Panc1 (cell line): Measurements from ENCODE around the gene TSPAN3. TPM values are rescaled to one million over a fixed set of nuclear protein-coding genes. Genes with fewer than 3 reads are reported as not detected.

Source experiments
- ATAC-seq: fragments of 200-7000 bp; cut with Tn5 transposase; 2 replicates; pipeline ENCODE4 v1.9.1; 2020; ENCODE audit warnings: mild to moderate bottlenecking, moderate library complexity
- BruUV-seq: library from RNA; stranded (reverse); fragments of 400-500 nt; replicated peaks from 2 replicates; lab custom pipeline; 2021; lab: Mats Ljungman, UMichigan
- CTCF ChIA-PET: fragments of 300-600 bp; sonication (Branson Sonifier 250); formaldehyde crosslinking; loops from one replicate; lab custom pipeline; 2022; ENCODE audit warnings: antibody characterized with exemption; lab: Charles Lee
- POLR2A ChIA-PET: fragments of 300-600 bp; sonication (Branson Sonifier 250); formaldehyde crosslinking; loops from one replicate; lab custom pipeline; 2022; ENCODE audit warnings: antibody characterized with exemption; lab: Charles Lee
- DNase-seq: peaks from one replicate; pipeline ENCODE4 v3.0.0-alpha.2; 2010; ENCODE audit warnings: low read depth, low spot score
- H3K27ac ChIP-seq: 2 replicates; pipeline ENCODE4 v1.5.1; 2011; ENCODE audit warnings: mild to moderate bottlenecking, low read length, inconsistent platforms
- H3K27me3 ChIP-seq: fragments of 200-500 bp; sonication (Bioruptor generic); 2 replicates; pipeline ENCODE4 v1.6.0; 2014; ENCODE audit warnings: low read length, inconsistent platforms; ENCODE audit not compliant: control insufficient read depth, insufficient read depth
- H3K36me3 ChIP-seq: fragments of 200-500 bp; sonication (Bioruptor generic); 2 replicates; pipeline ENCODE4 v1.5.1; 2014; ENCODE audit warnings: inconsistent platforms, mild to moderate bottlenecking, low read length, moderate library complexity; ENCODE audit not compliant: control insufficient read depth, insufficient read depth
- H3K4me1 ChIP-seq: 2 replicates; pipeline ENCODE4 v1.5.1; 2011; ENCODE audit warnings: inconsistent platforms, mild to moderate bottlenecking, low read length, moderate library complexity; ENCODE audit not compliant: control insufficient read depth, insufficient read depth
- H3K4me3 ChIP-seq, 2 experiments: 2 replicates each; pipeline ENCODE4 v1.5.1; 2011 to 2012; ENCODE audit warnings: low read depth in 2 of 2, low read length in 2 of 2, mild to moderate bottlenecking in 2 of 2, inconsistent platforms in 1 of 2, moderate library complexity in 1 of 2
- H3K9me3 ChIP-seq: fragments of 200-500 bp; sonication (Bioruptor generic); 2 replicates; pipeline ENCODE4 v1.5.1; 2014; ENCODE audit warnings: low read depth, mild to moderate bottlenecking, inconsistent platforms, low read length, moderate library complexity; ENCODE audit not compliant: control insufficient read depth, insufficient read depth
- POLR2AphosphoS5 ChIP-seq: IDR thresholded peaks from 2 replicates; pipeline ENCODE4 v1.6.1; 2012; ENCODE audit warnings: mild to moderate bottlenecking, low read depth, low read length, moderate library complexity
- SIN3A ChIP-seq: IDR thresholded peaks from 2 replicates; pipeline ENCODE4 v1.6.1; 2012; ENCODE audit warnings: low read depth, mild to moderate bottlenecking, low read length, moderate library complexity, borderline replicate concordance; ENCODE audit not compliant: insufficient read depth
- TCF7L2 ChIP-seq: IDR thresholded peaks from 2 replicates; pipeline ENCODE4 v1.6.1; 2011; ENCODE audit warnings: mild to moderate bottlenecking, low read depth, low read length, inconsistent platforms
- in situ Hi-C: cut with HindIII; loops from 2 replicates; pipeline ENCODE4 v1.10.0; 2016; ENCODE audit warnings: low sequenced_read_pairs, low pct_unique_long_range_greater_than_20kb
- intact Hi-C: fragments of 100-400 bp; cut with micrococcal nuclease; formaldehyde crosslinking; loops from one replicate; pipeline ENCODE4 v1.10.0; 2022; ENCODE audit not compliant: unreplicated experiment
- total RNA-seq: library from RNA; stranded (reverse); gene quantifications from one replicate; pipeline ENCODE4 v1.2.1, GENCODE V29; 2021; ENCODE audit not compliant: unreplicated experiment
- TF ChIP-seq, protein P1 (sequence below), 2 experiments: IDR thresholded peaks; 2 replicates each; pipeline ENCODE4 v1.6.1; 2011 to 2012; ENCODE audit warnings: low read depth in 2 of 2, control low read depth in 1 of 2, low read length in 1 of 2, mild to moderate bottlenecking in 1 of 2, moderate library complexity in 1 of 2; ENCODE audit not compliant: insufficient read depth in 1 of 2
- TF ChIP-seq, protein P2 (sequence below): fragments of 450-650 bp; IDR thresholded peaks from 2 replicates; pipeline ENCODE4 v1.5.1; 2017; ENCODE audit warnings: mild to moderate bottlenecking

TSPAN3 gene
- total RNA-seq, 1 experiment from 2014 or later, result 130 TPM

DNA sequence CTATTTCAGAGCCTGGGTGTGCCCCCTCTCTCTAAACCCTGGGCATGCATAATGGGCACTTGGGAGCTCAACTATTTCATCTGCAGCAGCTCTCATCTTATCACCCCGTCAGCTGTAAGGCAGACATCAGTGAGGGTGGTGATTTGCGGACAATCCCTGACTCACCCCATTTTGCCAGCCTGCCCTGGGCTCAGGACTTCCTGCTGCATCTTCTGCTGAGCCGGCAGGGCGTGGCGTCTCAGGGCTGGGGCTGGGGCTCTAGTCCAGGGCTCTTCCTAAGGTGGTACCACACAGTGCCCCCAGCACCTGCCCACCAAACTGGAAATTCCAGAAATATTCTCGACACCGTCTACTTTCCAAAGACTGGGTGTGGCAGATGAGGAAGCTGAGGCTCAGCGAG is 76.9 kb downstream of the TSPAN3 start:
- intact Hi-C loops (no loop called here), in situ Hi-C loops (no loop called here)
- no peak for ATAC-seq
- Histone ChIP-seq H3K27me3 (no peaks in the 10 kb centered on the region), H3K36me3 (no peaks in the 10 kb centered on the region), H3K27ac (no peak overlapping the region), H3K9me3 (no peaks in the 10 kb centered on the region), H3K4me1 (no peaks in the 10 kb centered on the region), H3K4me3 (no peak overlapping the region)
- no peak for DNase-seq
- BruUV-seq, result no TSS peak
- CTCF ChIA-PET, result no interaction called here
- TF ChIP-seq POLR2AphosphoS5 (no peak), TCF7L2 (no peak), SIN3A (no peak)
- TF ChIP-seq, protein P1, sequence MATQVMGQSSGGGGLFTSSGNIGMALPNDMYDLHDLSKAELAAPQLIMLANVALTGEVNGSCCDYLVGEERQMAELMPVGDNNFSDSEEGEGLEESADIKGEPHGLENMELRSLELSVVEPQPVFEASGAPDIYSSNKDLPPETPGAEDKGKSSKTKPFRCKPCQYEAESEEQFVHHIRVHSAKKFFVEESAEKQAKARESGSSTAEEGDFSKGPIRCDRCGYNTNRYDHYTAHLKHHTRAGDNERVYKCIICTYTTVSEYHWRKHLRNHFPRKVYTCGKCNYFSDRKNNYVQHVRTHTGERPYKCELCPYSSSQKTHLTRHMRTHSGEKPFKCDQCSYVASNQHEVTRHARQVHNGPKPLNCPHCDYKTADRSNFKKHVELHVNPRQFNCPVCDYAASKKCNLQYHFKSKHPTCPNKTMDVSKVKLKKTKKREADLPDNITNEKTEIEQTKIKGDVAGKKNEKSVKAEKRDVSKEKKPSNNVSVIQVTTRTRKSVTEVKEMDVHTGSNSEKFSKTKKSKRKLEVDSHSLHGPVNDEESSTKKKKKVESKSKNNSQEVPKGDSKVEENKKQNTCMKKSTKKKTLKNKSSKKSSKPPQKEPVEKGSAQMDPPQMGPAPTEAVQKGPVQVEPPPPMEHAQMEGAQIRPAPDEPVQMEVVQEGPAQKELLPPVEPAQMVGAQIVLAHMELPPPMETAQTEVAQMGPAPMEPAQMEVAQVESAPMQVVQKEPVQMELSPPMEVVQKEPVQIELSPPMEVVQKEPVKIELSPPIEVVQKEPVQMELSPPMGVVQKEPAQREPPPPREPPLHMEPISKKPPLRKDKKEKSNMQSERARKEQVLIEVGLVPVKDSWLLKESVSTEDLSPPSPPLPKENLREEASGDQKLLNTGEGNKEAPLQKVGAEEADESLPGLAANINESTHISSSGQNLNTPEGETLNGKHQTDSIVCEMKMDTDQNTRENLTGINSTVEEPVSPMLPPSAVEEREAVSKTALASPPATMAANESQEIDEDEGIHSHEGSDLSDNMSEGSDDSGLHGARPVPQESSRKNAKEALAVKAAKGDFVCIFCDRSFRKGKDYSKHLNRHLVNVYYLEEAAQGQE (IDR thresholded peaks at IDR 0.05; ENCODE audit: insufficient read depth in 1 of 2, low read depth in 2 of 2, low read length in 1 of 2), result no peak
- TF ChIP-seq, protein P2, sequence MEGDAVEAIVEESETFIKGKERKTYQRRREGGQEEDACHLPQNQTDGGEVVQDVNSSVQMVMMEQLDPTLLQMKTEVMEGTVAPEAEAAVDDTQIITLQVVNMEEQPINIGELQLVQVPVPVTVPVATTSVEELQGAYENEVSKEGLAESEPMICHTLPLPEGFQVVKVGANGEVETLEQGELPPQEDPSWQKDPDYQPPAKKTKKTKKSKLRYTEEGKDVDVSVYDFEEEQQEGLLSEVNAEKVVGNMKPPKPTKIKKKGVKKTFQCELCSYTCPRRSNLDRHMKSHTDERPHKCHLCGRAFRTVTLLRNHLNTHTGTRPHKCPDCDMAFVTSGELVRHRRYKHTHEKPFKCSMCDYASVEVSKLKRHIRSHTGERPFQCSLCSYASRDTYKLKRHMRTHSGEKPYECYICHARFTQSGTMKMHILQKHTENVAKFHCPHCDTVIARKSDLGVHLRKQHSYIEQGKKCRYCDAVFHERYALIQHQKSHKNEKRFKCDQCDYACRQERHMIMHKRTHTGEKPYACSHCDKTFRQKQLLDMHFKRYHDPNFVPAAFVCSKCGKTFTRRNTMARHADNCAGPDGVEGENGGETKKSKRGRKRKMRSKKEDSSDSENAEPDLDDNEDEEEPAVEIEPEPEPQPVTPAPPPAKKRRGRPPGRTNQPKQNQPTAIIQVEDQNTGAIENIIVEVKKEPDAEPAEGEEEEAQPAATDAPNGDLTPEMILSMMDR, result no peak
- POLR2A ChIA-PET, result no interaction called here

DNA sequence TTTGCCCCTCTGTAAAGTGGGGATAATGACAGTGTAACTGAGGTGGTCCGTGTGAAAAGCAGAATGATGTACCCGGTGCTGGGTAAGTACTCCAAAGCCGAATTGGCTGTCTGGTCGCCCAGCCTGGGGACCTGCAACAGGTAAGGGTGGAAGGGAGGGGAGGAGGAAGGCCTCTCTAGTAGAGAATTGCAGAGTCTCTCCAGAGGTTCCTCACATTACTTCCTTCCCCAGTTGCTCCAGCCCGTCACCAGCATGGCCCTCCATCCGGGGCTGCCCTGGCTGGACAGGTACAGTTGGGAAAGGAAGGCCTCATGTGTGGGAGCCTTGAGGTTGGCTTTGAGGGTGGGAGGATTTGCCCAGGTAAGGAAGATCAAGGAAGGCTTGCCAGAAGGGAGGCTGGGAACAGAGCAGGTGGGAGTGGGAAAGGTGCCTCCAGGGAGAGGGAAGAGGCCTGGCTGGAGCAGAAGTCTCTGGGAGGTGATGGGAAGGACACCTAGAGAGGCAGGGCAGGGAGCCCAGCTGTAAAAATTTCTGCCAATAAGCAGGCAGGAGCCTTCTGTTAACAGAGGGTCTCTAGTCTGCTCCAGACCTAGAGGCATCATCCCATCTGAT is 77.7 kb downstream of the TSPAN3 start:
- intact Hi-C loops, result no loop called here
- H3K9me3 ChIP-seq, result no peaks in the 10 kb centered on the region
- ATAC-seq, result no peak
- ChIA-PET CTCF (no interaction called here), POLR2A (no interaction called here)
- DNase-seq, result no peak
- no TSS peak for BruUV-seq
- in situ Hi-C loops, result no loop called here
- TF ChIP-seq SIN3A, result no peak
- TF ChIP-seq, protein P2, result no peak
- no peaks in the 10 kb centered on the region for H3K4me1 ChIP-seq
- H3K27me3 ChIP-seq, result no peaks in the 10 kb centered on the region
- no peaks in the 10 kb centered on the region for H3K36me3 ChIP-seq
- no peak overlapping the region for H3K4me3 ChIP-seq
- H3K27ac ChIP-seq, result no peak overlapping the region
